GM12892 (cell line): ENCODE measurements around the gene ATP2A1.

Experiments used
- POLR2A ChIP-seq: IDR thresholded peaks from 2 replicates; pipeline ENCODE4 v1.6.1; 2011; ENCODE audit warnings: low read depth, low read length, control low read depth
- POLR2AphosphoS5 ChIP-seq: IDR thresholded peaks from 2 replicates; pipeline ENCODE4 v1.6.1; 2011; ENCODE audit warnings: low read depth, low read length, control low read depth
- TAF1 ChIP-seq: IDR thresholded peaks from 2 replicates; pipeline ENCODE4 v1.6.1; 2011; ENCODE audit warnings: low read depth, mild to moderate bottlenecking, control low read depth, low read length, borderline replicate concordance

DNA sequence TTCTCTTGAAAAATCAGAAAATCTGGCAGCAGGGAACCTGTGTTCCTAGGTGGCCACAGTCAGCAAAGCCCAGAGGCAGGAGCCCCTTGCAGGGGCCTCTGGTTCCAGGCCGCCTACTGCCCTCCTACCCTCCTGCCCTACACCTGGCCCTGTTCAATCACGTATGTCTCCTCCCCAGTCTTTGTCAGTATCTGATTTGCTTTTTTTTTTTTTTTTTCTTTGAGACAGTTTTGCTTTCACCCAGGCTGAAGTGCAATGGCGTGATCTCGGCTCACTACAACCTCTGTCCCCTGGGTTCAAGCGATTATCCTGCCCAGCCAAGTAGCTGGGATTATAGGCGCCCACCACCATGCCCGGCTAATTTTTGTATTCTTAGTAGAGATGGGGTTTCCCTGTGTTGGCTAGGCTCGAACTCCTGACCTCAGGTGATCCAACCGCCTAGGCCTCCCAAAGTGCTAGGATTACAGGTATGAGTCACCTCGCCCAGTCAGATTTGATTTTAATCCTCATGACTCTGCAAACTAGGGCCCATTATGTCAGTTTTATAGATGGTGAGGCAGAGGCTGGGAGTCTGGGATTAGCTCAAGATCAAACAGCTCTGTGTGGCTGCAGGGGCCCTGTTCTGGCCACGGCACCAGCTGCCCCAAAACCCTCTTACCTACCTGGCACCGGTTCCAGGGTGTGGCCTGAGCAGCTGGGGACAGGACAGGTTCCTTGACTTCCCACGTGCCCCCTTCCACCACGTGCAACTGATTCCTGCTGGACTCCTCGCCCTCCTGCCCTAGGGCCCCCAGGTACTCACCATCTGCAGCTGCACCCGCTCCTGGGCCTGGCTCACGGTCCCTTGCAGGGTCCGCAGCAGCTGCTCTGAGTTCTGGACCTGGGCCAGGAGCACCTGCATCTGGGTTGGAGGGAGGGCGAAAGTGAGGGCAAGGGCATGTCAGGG, 32.1 kb downstream of the ATP2A1 start:
- TF ChIP-seq POLR2A (no peak), POLR2AphosphoS5 (no peak), TAF1 (no peak)
